H1 (cell line): ENCODE measurements around the gene PTCHD1. TPM values are rescaled to one million over a fixed set of nuclear protein-coding genes. Genes with fewer than 3 reads are reported as not detected.

Source experiments
- CTCF ChIA-PET: fragments of 300-600 bp; sonication (Branson Sonifier 250); formaldehyde crosslinking; loops from one replicate; lab custom pipeline; 2021; ENCODE audit not compliant: partially characterized antibody; lab: Charles Lee
- POLR2A ChIA-PET: fragments of 300-600 bp; sonication (Branson Sonifier 250); formaldehyde crosslinking; loops from one replicate; lab custom pipeline; 2021; ENCODE audit warnings: inconsistent platforms; ENCODE audit not compliant: partially characterized antibody; lab: Charles Lee
- DNase-seq, 2 experiments: peaks; one replicate each; pipeline versions ENCODE4 v3.0.0 to v3.0.0-alpha.2; 2010 to 2022; ENCODE audit warnings: low spot score in 2 of 2, low read depth in 1 of 2, mixed read lengths in 1 of 2
- FAIRE-seq: peaks from 2 replicates; lab custom pipeline; 2011; peaks lifted over from hg19 to GRCh38; lab: Jason Lieb, UNC
- H2AFZ ChIP-seq: 2 replicates; pipeline ENCODE4 v1.8.1; 2012; ENCODE audit warnings: low read length, inconsistent platforms
- H2AK5ac ChIP-seq: 2 replicates; pipeline ENCODE4 v1.6.1; 2013; ENCODE audit warnings: low read depth, low read length
- H2BK120ac ChIP-seq: replicated peaks from 2 replicates; pipeline ENCODE3; 2013; ENCODE audit warnings: low read depth, low read length, inconsistent platforms
- H2BK12ac ChIP-seq: 2 replicates; pipeline ENCODE4 v1.6.1; 2013; ENCODE audit warnings: low read depth, low read length
- H2BK15ac ChIP-seq: 2 replicates; pipeline ENCODE4 v1.6.1; 2013; ENCODE audit warnings: low read length
- H2BK20ac ChIP-seq: 2 replicates; pipeline ENCODE4 v1.6.1; 2013; ENCODE audit warnings: low read length
- H2BK5ac ChIP-seq: 2 replicates; pipeline ENCODE4 v1.6.1; 2013; ENCODE audit warnings: low read depth, low read length
- H3K14ac ChIP-seq: 2 replicates; pipeline ENCODE4 v1.6.1; 2013; ENCODE audit warnings: inconsistent platforms; ENCODE audit not compliant: insufficient read length
- H3K18ac ChIP-seq: 2 replicates; pipeline ENCODE4 v1.6.1; 2013; ENCODE audit warnings: low read length; ENCODE audit errors: extremely low read depth
- H3K23ac ChIP-seq: 2 replicates; pipeline ENCODE4 v1.6.1; 2013; ENCODE audit warnings: inconsistent platforms; ENCODE audit not compliant: insufficient read length
- H3K23me2 ChIP-seq: 2 replicates; pipeline ENCODE4 v1.6.1; 2013; ENCODE audit warnings: low read depth, low read length
- H3K27ac ChIP-seq: 2 replicates; pipeline ENCODE4 v1.6.1; 2011; ENCODE audit warnings: low read depth, low read length, inconsistent platforms
- H3K27me3 ChIP-seq, 4 experiments: replicated peaks in 1 of 4; 1 replicate in 1 of 4; 2 replicates in 3 of 4; pipeline versions ENCODE4 v1.6.1 to v1.8.1; 2011 to 2013; ENCODE audit warnings: low read length in 3 of 4, mild to moderate bottlenecking in 3 of 4, inconsistent platforms in 2 of 4, mixed read lengths in 2 of 4, moderate library complexity in 1 of 4; ENCODE audit not compliant: control insufficient read depth in 3 of 4, insufficient read depth in 3 of 4; ENCODE audit errors: extremely low read depth in 1 of 4
- H3K36me3 ChIP-seq, 4 experiments: 2 replicates each; pipeline versions ENCODE4 v1.6.1 to v1.8.1; 2011 to 2013; ENCODE audit warnings: mild to moderate bottlenecking in 4 of 4, low read length in 3 of 4, moderate library complexity in 2 of 4, control low read depth in 1 of 4, inconsistent platforms in 1 of 4; ENCODE audit not compliant: insufficient read depth in 4 of 4, control insufficient read depth in 2 of 4
- H3K4ac ChIP-seq: replicated peaks from 2 replicates; pipeline ENCODE3; 2013; ENCODE audit warnings: low read length, low read depth, mixed read lengths, inconsistent platforms; ENCODE audit not compliant: insufficient read length
- H3K4me1 ChIP-seq, 4 experiments: replicated peaks in 1 of 4; 1 replicate in 1 of 4; 2 replicates in 3 of 4; pipeline versions ENCODE4 v1.6.1 to v1.8.1; 2011 to 2013; ENCODE audit warnings: low read length in 3 of 4, inconsistent platforms in 2 of 4, mixed read lengths in 1 of 4; ENCODE audit not compliant: insufficient read depth in 4 of 4, control insufficient read depth in 3 of 4
- H3K4me2 ChIP-seq, 2 experiments: 2 replicates each; pipeline versions ENCODE4 v1.6.1 to v1.8.1; 2011 to 2013; ENCODE audit warnings: low read depth in 2 of 2, low read length in 2 of 2, control low read depth in 1 of 2, inconsistent platforms in 1 of 2, mild to moderate bottlenecking in 1 of 2; ENCODE audit not compliant: insufficient read depth in 1 of 2
- H3K4me3 ChIP-seq, 4 experiments: fragments of 200-600, 300-600 bp in 1 of 4; sonication (generic), shearing (Covaris generic), sonication (Bioruptor Twin) in 1 of 4; 2 replicates each; pipeline versions ENCODE4 v1.5.1 to v1.8.1; 2011 to 2016; ENCODE audit warnings: low read length in 4 of 4, low read depth in 3 of 4, control low read depth in 2 of 4, inconsistent platforms in 2 of 4, mild to moderate bottlenecking in 2 of 4, mixed read lengths in 1 of 4, moderate library complexity in 1 of 4; ENCODE audit not compliant: insufficient read depth in 2 of 4; ENCODE audit errors: extremely low read depth in 1 of 4
- H3K56ac ChIP-seq: replicated peaks from 2 replicates; pipeline ENCODE3; 2013; ENCODE audit warnings: low read depth, mild to moderate bottlenecking, mixed read lengths, low read length, inconsistent platforms; ENCODE audit not compliant: insufficient read length
- H3K79me1 ChIP-seq: 2 replicates; pipeline ENCODE4 v1.6.1; 2013; ENCODE audit warnings: low read depth, low read length, control low read depth
- H3K79me2 ChIP-seq, 2 experiments: 2 replicates each; pipeline versions ENCODE4 v1.6.1 to v1.8.1; 2012 to 2013; ENCODE audit warnings: low read length in 2 of 2, mild to moderate bottlenecking in 2 of 2, inconsistent platforms in 1 of 2; ENCODE audit not compliant: insufficient read depth in 2 of 2, control insufficient read depth in 1 of 2
- H3K9ac ChIP-seq, 4 experiments: replicated peaks in 1 of 4; 1 replicate in 1 of 4; 2 replicates in 3 of 4; pipeline versions ENCODE4 v1.6.1 to v1.8.1; 2011 to 2013; ENCODE audit warnings: low read depth in 3 of 4, low read length in 3 of 4, control low read depth in 2 of 4, mild to moderate bottlenecking in 2 of 4, moderate library complexity in 2 of 4, inconsistent platforms in 1 of 4; ENCODE audit errors: extremely low read depth in 1 of 4
- H3K9me3 ChIP-seq, 2 experiments: 2 replicates each; pipeline versions ENCODE4 v1.6.1 to v1.8.1; 2012 to 2013; ENCODE audit warnings: mild to moderate bottlenecking in 2 of 2, moderate library complexity in 2 of 2, control low read depth in 1 of 2, inconsistent platforms in 1 of 2, low read depth in 1 of 2, low read length in 1 of 2, mixed read lengths in 1 of 2; ENCODE audit not compliant: insufficient read depth in 2 of 2
- H4K20me1 ChIP-seq, 2 experiments: replicated peaks in 1 of 2; 2 replicates each; pipeline versions ENCODE3 to v1.8.1; 2011 to 2013; ENCODE audit warnings: inconsistent platforms in 2 of 2, low read length in 2 of 2, mild to moderate bottlenecking in 1 of 2; ENCODE audit not compliant: insufficient read depth in 2 of 2, control insufficient read depth in 1 of 2
- H4K5ac ChIP-seq: 2 replicates; pipeline ENCODE4 v1.6.1; 2013; ENCODE audit warnings: low read length, low read depth, mixed read lengths, inconsistent platforms; ENCODE audit not compliant: insufficient read length
- H4K8ac ChIP-seq: 2 replicates; pipeline ENCODE4 v1.8.0; 2013; ENCODE audit warnings: mild to moderate bottlenecking, moderate library complexity, low read length, inconsistent platforms; ENCODE audit not compliant: insufficient read depth; ENCODE audit errors: extremely low read depth
- H4K91ac ChIP-seq: replicated peaks from 2 replicates; pipeline ENCODE3; 2013; ENCODE audit warnings: low read length, mixed read lengths, inconsistent platforms; ENCODE audit not compliant: insufficient read length
- ATF2 ChIP-seq: IDR thresholded peaks from 2 replicates; pipeline ENCODE4 v1.6.1; 2012; ENCODE audit warnings: low read length, inconsistent platforms
- BACH1 ChIP-seq: IDR thresholded peaks from 2 replicates; pipeline ENCODE4 v1.6.1; 2012; ENCODE audit warnings: low read length, improper control_type of control experiment
- NANOG ChIP-seq: IDR thresholded peaks from 2 replicates; pipeline ENCODE4 v1.6.1; 2011; ENCODE audit warnings: low read length, low read depth, mild to moderate bottlenecking, inconsistent platforms; ENCODE audit not compliant: insufficient read depth, poor library complexity, severe bottlenecking
- POU5F1 ChIP-seq: IDR thresholded peaks from 2 replicates; pipeline ENCODE4 v1.6.1; 2011; ENCODE audit warnings: low read depth, mild to moderate bottlenecking, low read length, moderate library complexity
- RNF2 ChIP-seq: fragments of 200-900, 300-1000 bp; sonication (generic); IDR thresholded peaks from 2 replicates; pipeline ENCODE4 v1.7.1; 2016; ENCODE audit warnings: borderline replicate concordance, low read depth, mild to moderate bottlenecking, antibody characterized with exemption, low read length; ENCODE audit not compliant: poor library complexity, severe bottlenecking; ENCODE audit errors: missing control alignments
- SUZ12 ChIP-seq: fragments of 200-600 bp; sonication (generic); IDR thresholded peaks from 2 replicates; pipeline ENCODE4 v1.6.1; 2012; ENCODE audit warnings: mild to moderate bottlenecking, inconsistent platforms, low read length, moderate library complexity, mixed read lengths
- TAF7 ChIP-seq: optimal IDR thresholded peaks from 2 replicates; pipeline ENCODE3; 2011; ENCODE audit warnings: low read depth, mild to moderate bottlenecking, inconsistent platforms, low read length, moderate library complexity, borderline replicate concordance
- TCF12 ChIP-seq: IDR thresholded peaks from 2 replicates; pipeline ENCODE4 v1.6.1; 2011; ENCODE audit warnings: low read depth, mild to moderate bottlenecking, low read length
- WGBS, 2 experiments: shearing (Covaris generic) in 1 of 2; methylation state at CpG; one replicate each; pipeline versions ENCODE4 v1.1.6 to v1.1.7; 2013 to 2015; ENCODE audit warnings: low lambda C conversion rate in 2 of 2, mixed read lengths in 2 of 2, inconsistent platforms in 1 of 2, low coverage in 1 of 2, missing lambda C conversion rate in 1 of 2; ENCODE audit not compliant: insufficient replicate concordance in 2 of 2, insufficient coverage in 1 of 2, insufficient read length in 1 of 2; ENCODE audit errors: extremely low coverage in 1 of 2, missing lambda C conversion rate in 1 of 2; 5-methylcytosine and 5-hydroxymethylcytosine counted together
- polyA plus RNA-seq, 7 experiments: library from polyadenylated mRNA; depleted of rRNA in 3 of 7; stranded (reverse) in 5 of 7; unstranded in 2 of 7; fragments of >200 nt in 5 of 7; fragments of 200-250 nt in 2 of 7; gene quantifications; 1 replicate in 5 of 7; 2 replicates in 1 of 7; 4 replicates in 1 of 7; pipeline versions ENCODE4 v1.2.1 to v1.2.3, GENCODE V29; 2011 to 2013; ENCODE audit warnings: missing spikeins in 2 of 7, mixed read lengths in 2 of 7
- total RNA-seq: library from RNA; stranded (reverse); fragmentation: NEBNext Ultra II Directional; extraction: Animal tissue kit (Norgen Biotek cat#: 25700); gene quantifications from 2 replicates; pipeline ENCODE4 v1.2.1, GENCODE V29; 2021

PTCHD1 gene
- total and polyA plus RNA-seq, 2 of the 8 experiments (the other 6 are each of a cell fraction or from before 2014, with no cell fraction given), result 0.53 to 2.4 TPM

GRCh38 chrX:23451266-23451665 is 116.6 kb downstream of the PTCHD1 start:
- 69 to 100% methylated on average over 2 to 3 of the region's 3 CpGs for WGBS, 2 experiments
- POLR2A ChIA-PET, result no interaction called here
- H3K9ac ChIP-seq, result no peak overlapping the region
- TF ChIP-seq ATF2 (no peak), TCF12 (no peak), RNF2 (no peak), NANOG (no peak), TAF7 (no peak), POU5F1 (no peak), BACH1 (no peak), SUZ12 (no peak)

More at GRCh38 chrX:23451266-23451665, 116.6 kb downstream of the PTCHD1 start:
- Histone ChIP-seq H2AFZ (no peak overlapping the region), H4K20me1 (no peaks in the 10 kb centered on the region), H3K4me2 (no peak overlapping the region), H4K91ac (no peak overlapping the region), H3K27me3 (no peaks in the 10 kb centered on the region), H3K79me1 (no peaks in the 10 kb centered on the region), H2BK15ac (no peak overlapping the region), H2BK5ac (no peak overlapping the region), H2AK5ac (no peak overlapping the region), H3K4ac (no peak overlapping the region), H3K56ac (no peak overlapping the region), H3K9me3 (no peaks in the 10 kb centered on the region), H2BK120ac (no peak overlapping the region), H3K79me2 (no peaks in the 10 kb centered on the region), H3K23me2 (no peaks in the 10 kb centered on the region), H3K36me3 (no peaks in the 10 kb centered on the region), H3K23ac (no peak overlapping the region), H3K4me3 (no peak overlapping the region), H3K14ac (no peak overlapping the region), H3K18ac (no peak overlapping the region), H2BK20ac (no peak overlapping the region), H4K8ac (no peak overlapping the region), H3K27ac (no peak overlapping the region), H4K5ac (no peak overlapping the region), H3K4me1 (no peaks in the 10 kb centered on the region), H2BK12ac (no peak overlapping the region)
- CTCF ChIA-PET, result no interaction called here
- DNase-seq (no peak), FAIRE-seq (peak; percentile 68)
